Adrenal gland (tissue), 12 donors: ENCODE data around the gene SPTLC2. TPM values are rescaled to one million over a fixed set of nuclear protein-coding genes. Genes with fewer than 3 reads are reported as not detected.
A peak's percentile ranks its signal among the peaks of the same experiment; 100 is the strongest.

Experiments used
- DNase-seq, 7 donors: peaks; one replicate each; pipeline ENCODE4 v3.0.0-alpha.2; 2019 to 2020
- H3K27ac ChIP-seq, 5 donors: fragments of 200-600 bp; sonication (generic) in 4 of 5; 1 replicate in 3 of 5; 2 replicates in 2 of 5; pipeline versions ENCODE4 v1.5.1 to v1.8.0; 2016 to 2020; ENCODE audit warnings: mild to moderate bottlenecking in 1 of 5
- H3K27me3 ChIP-seq: fragments of 200-600 bp; 2 replicates; pipeline ENCODE4 v1.8.0; 2021
- H3K36me3 ChIP-seq, 2 donors: fragments of 200-600 bp; replicated peaks in 1 of 2; 1 replicate in 1 of 2; 2 replicates in 1 of 2; pipeline versions ENCODE4 v1.5.1 to v1.8.0; 2018 to 2022
- H3K4me1 ChIP-seq, 2 donors: fragments of 200-600 bp; replicated peaks in 1 of 2; 1 replicate in 1 of 2; 2 replicates in 1 of 2; pipeline versions ENCODE4 v1.5.1 to v1.8.0; 2018 to 2021
- H3K4me3 ChIP-seq, 4 donors: fragments of 200-600 bp; sonication (generic) in 3 of 4; one replicate each; pipeline ENCODE4 v1.5.1; 2016 to 2018
- H3K9me3 ChIP-seq, 3 donors: fragments of 200-600 bp; sonication (generic) in 1 of 3; replicated peaks in 1 of 3; 1 replicate in 2 of 3; 2 replicates in 1 of 3; pipeline versions ENCODE4 v1.5.1 to v1.8.0; 2016 to 2021
- POLR2A ChIP-seq, 2 donors: fragments of 450-650 bp; IDR thresholded peaks; one replicate each; pipeline ENCODE4 v1.6.1; 2017; ENCODE audit warnings: antibody characterized with exemption in 2 of 2, mild to moderate bottlenecking in 2 of 2, moderate library complexity in 1 of 2
- WGBS, 4 donors: extraction: QIAGEN DNeasy Blood & Tissue Kit in 2 of 4; methylation state at CpG; one replicate each; pipeline versions ENCODE4 v1.1.5 to v1.1.7; 2013 to 2017; 5-methylcytosine and 5-hydroxymethylcytosine counted together
- intact Hi-C, 2 donors: fragments of 100-400 bp; cut with DNase I; formaldehyde crosslinking; loops; one replicate each; pipeline versions ENCODE4 v1.14.1 to v1.15.0; 2022 to 2023
- polyA plus RNA-seq, 3 donors: library from polyadenylated mRNA; stranded (reverse); fragments of 200-250 nt in 2 of 3; fragments of 350-450 nt in 1 of 3; fragmentation: Illumina TruSeq in 1 of 3; extraction: RNeasy Lipid Tissue Mini Kit (QIAGEN cat#74804) in 1 of 3; gene quantifications; one replicate each; pipeline ENCODE4 v1.2.3, GENCODE V29; 2013 to 2014
- total RNA-seq, 9 donors: library from RNA; depleted of rRNA in 4 of 9; stranded (reverse); fragments of >200 nt in 4 of 9; fragments of 120-200 nt in 1 of 9; fragmentation: NEBNext Ultra II Directional in 1 of 9; extraction: Animal tissue kit (Norgen Biotek cat#: 25700) in 1 of 9; gene quantifications; one replicate each; pipeline versions ENCODE4 v1.1.0 to v1.2.4, GENCODE V29; 2013 to 2023
- TF ChIP-seq, protein P1 (sequence below), 6 experiments: fragments of 450-650 bp in 4 of 6; fragments of 200-600 bp in 2 of 6; sonication (generic) in 1 of 6; IDR thresholded peaks; 1 replicate in 5 of 6; 2 replicates in 1 of 6; pipeline versions ENCODE4 v1.5.1 to v1.8.0; 2016 to 2021; ENCODE audit warnings: antibody characterized with exemption in 6 of 6, mild to moderate bottlenecking in 2 of 6, moderate library complexity in 1 of 6
- donor health status: healthy with polysubstance abuse.
- donor health status: Bipolar disorder and iron deficiency.
- donor health status: DM: yes; HTN: yes; CAD: no.
- donor health status: DM: no; HTN: no; CAD: no.
- donor health status: DM: no; HTN: no; CAD: no.
- donor health status: DM: yes; HTN: yes; CAD: no.

Gene SPTLC2
- total and polyA plus RNA-seq, 12 donors, result 7.1 to 61.9 (median 35.6) TPM

GRCh38 chr14:77557391-77557790 is 59.0 kb downstream of the SPTLC2 start:
- Histone ChIP-seq H3K27me3 (no peaks in the 10 kb centered on the region), H3K4me1 (peaks cover 6 to 14% of the 10 kb centered on the region in 2 donors), H3K4me3 (no peak overlapping the region), H3K27ac (peak overlapping the region in 1 of 5 donors; percentile 41), H3K9me3 (no peaks in the 10 kb centered on the region), H3K36me3 (peaks cover 0 to 22% of the 10 kb centered on the region in 2 donors)
- intact Hi-C loops, result loop anchor here in 1 of 2 donors (10.0 kb wide), 1 partner anchor 103 kb away; the partner anchor contains the start of genes AHSA1 and VIPAS39
- no peak for DNase-seq
- TF ChIP-seq POLR2A (IDR thresholded peaks at IDR 0.05), result no peak
- TF ChIP-seq, protein P1, sequence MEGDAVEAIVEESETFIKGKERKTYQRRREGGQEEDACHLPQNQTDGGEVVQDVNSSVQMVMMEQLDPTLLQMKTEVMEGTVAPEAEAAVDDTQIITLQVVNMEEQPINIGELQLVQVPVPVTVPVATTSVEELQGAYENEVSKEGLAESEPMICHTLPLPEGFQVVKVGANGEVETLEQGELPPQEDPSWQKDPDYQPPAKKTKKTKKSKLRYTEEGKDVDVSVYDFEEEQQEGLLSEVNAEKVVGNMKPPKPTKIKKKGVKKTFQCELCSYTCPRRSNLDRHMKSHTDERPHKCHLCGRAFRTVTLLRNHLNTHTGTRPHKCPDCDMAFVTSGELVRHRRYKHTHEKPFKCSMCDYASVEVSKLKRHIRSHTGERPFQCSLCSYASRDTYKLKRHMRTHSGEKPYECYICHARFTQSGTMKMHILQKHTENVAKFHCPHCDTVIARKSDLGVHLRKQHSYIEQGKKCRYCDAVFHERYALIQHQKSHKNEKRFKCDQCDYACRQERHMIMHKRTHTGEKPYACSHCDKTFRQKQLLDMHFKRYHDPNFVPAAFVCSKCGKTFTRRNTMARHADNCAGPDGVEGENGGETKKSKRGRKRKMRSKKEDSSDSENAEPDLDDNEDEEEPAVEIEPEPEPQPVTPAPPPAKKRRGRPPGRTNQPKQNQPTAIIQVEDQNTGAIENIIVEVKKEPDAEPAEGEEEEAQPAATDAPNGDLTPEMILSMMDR (IDR thresholded peaks at IDR 0.05), result no peak
- WGBS, 4 donors, result 82 to 92% (median 88%) methylated on average over 10 of the region's 10 CpGs

DNA sequence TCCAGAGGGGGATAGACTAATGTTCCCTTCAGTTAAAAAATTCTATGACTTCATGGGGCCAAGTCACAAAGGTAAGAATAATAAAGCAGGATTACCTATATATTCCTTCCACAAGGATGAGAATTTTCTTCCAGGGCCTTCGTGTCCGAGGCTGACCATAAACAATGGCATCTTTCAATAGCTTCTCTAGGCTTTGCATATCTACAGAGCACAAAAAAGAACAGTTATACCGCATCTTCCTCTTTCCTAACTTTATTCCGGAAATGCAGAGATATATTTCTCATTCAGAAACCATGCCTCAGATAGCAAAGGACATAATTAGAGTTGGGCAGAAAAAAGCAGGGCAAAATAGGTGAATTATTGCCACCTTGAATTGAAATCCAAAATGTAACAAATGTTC is 59.5 kb downstream of the SPTLC2 start:
- no peak overlapping the region for H3K4me3 ChIP-seq
- no peak for TF ChIP-seq POLR2A (IDR thresholded peaks at IDR 0.05)
- TF ChIP-seq, protein P1 (IDR thresholded peaks at IDR 0.05), result no peak
- no peaks in the 10 kb centered on the region for H3K9me3 ChIP-seq
- intact Hi-C loops, result loop anchor here in 1 of 2 donors (10.0 kb wide), 1 partner anchor 102 kb away; the partner anchor contains the start of genes AHSA1 and VIPAS39
- peak overlapping the region in 1 of 5 donors; percentile 41 for H3K27ac ChIP-seq
- peaks cover 6 to 14% of the 10 kb centered on the region in 2 donors for H3K4me1 ChIP-seq
- 61 to 80% (median 74%) methylated on average over 4 of the region's 4 CpGs for WGBS, 4 donors
- no peaks in the 10 kb centered on the region for H3K27me3 ChIP-seq
- H3K36me3 ChIP-seq, result peaks cover 0 to 21% of the 10 kb centered on the region in 2 donors
- DNase-seq, result no peak

GRCh38 chr14:77554816-77555599 is 61.4 kb downstream of the SPTLC2 start:
- intact Hi-C loops, result loop anchor here (5.0 to 10.0 kb wide), 2 partner anchors 98 to 100 kb away; partner anchors contain the start of genes AHSA1 (in 2 of the 2) and VIPAS39 (in 2 of the 2)

GRCh38 chr14:77554207-77554606 is 62.2 kb downstream of the SPTLC2 start:
- TF ChIP-seq POLR2A (IDR thresholded peaks at IDR 0.05), result no peak
- peak overlapping the region in 4 of 5 donors; percentile 22 to 53 (median 32) for H3K27ac ChIP-seq
- WGBS, 4 donors, result 47 to 56% (median 54%) methylated on average over 5 of the region's 5 CpGs
- peaks cover 0 to 29% of the 10 kb centered on the region in 2 donors for H3K36me3 ChIP-seq
- no peaks in the 10 kb centered on the region for H3K27me3 ChIP-seq
- intact Hi-C loops, result loop anchor here (5.0 to 10.0 kb wide), 2 partner anchors 97 to 99 kb away; partner anchors contain the start of genes AHSA1 (in 2 of the 2) and VIPAS39 (in 2 of the 2)
- no peak overlapping the region for H3K4me3 ChIP-seq
- DNase-seq, result no peak
- no peaks in the 10 kb centered on the region for H3K9me3 ChIP-seq
- peaks cover 6 to 14% of the 10 kb centered on the region in 2 donors for H3K4me1 ChIP-seq

More at GRCh38 chr14:77554816-77555599, 61.4 kb downstream of the SPTLC2 start:
- Histone ChIP-seq H3K4me1 (peaks cover 6 to 14% of the 10 kb centered on the region in 2 donors), H3K27me3 (no peaks in the 10 kb centered on the region), H3K9me3 (no peaks in the 10 kb centered on the region), H3K4me3 (no peak overlapping the region), H3K27ac (peak overlapping the region in 4 of 5 donors; percentile 17 to 53 (median 30)), H3K36me3 (peaks cover 0 to 21% of the 10 kb centered on the region in 2 donors)
- TF ChIP-seq, protein P1 (IDR thresholded peaks at IDR 0.05), result no peak
- TF ChIP-seq POLR2A (IDR thresholded peaks at IDR 0.05), result no peak
- DNase-seq, result peak in 1 of 7 donors; percentile 7
- WGBS, 4 donors, result 67 to 79% (median 77%) methylated on average over 9 of the region's 9 CpGs
